GM12891 (cell line): ENCODE measurements around the gene CCDC87.

Experiments
- POLR2A ChIP-seq: IDR thresholded peaks from 2 replicates; pipeline ENCODE4 v1.6.1; 2011; ENCODE audit warnings: low read depth, low read length, control low read depth
- POLR2AphosphoS5 ChIP-seq: IDR thresholded peaks from 2 replicates; pipeline ENCODE4 v1.6.1; 2011; ENCODE audit warnings: low read depth, low read length, control low read depth
- TAF1 ChIP-seq: IDR thresholded peaks from 2 replicates; pipeline ENCODE4 v1.6.1; 2011; ENCODE audit warnings: low read depth, low read length, control low read depth

- TF ChIP-seq POLR2A (no peak), POLR2AphosphoS5 (no peak), TAF1 (no peak)
Observed at GRCh38 chr11:66567787-66568123, 25.1 kb downstream of the CCDC87 start.
